ENCODE data around the gene GNAI2.

- no peak for TF ChIP-seq POLR2AphosphoS5 (IDR thresholded peaks at IDR 0.05)
- TF ChIP-seq, protein P1, sequence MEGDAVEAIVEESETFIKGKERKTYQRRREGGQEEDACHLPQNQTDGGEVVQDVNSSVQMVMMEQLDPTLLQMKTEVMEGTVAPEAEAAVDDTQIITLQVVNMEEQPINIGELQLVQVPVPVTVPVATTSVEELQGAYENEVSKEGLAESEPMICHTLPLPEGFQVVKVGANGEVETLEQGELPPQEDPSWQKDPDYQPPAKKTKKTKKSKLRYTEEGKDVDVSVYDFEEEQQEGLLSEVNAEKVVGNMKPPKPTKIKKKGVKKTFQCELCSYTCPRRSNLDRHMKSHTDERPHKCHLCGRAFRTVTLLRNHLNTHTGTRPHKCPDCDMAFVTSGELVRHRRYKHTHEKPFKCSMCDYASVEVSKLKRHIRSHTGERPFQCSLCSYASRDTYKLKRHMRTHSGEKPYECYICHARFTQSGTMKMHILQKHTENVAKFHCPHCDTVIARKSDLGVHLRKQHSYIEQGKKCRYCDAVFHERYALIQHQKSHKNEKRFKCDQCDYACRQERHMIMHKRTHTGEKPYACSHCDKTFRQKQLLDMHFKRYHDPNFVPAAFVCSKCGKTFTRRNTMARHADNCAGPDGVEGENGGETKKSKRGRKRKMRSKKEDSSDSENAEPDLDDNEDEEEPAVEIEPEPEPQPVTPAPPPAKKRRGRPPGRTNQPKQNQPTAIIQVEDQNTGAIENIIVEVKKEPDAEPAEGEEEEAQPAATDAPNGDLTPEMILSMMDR (IDR thresholded peaks at IDR 0.05), result no peak
These were observed 6.4 kb downstream of the GNAI2 start for GRCh38 chr3:50242381-50242770.

Measured in transverse colon (tissue), 4 donors.